D341Med (cell line): Measurements from ENCODE around the gene AKT3.
"Not testable (repeated sequence)": the region's sequence is repeated elsewhere in the genome, so short reads cannot be mapped to it uniquely, and the experiment has no call there.

Experiments used
- DNase-seq: peaks from one replicate; pipeline ENCODE4 v3.0.0; 2012; ENCODE audit warnings: low spot score

The AKT3 gene

GRCh38 chr1:243783714-243784113 lies 66.3 kb downstream of the AKT3 start:
- no peak for DNase-seq

GRCh38 chr1:243772361-243773050 lies 77.5 kb downstream of the AKT3 start:
- not testable (repeated sequence) for DNase-seq

- no peak for DNase-seq
Observed at GRCh38 chr1:243770860-243771259, 79.2 kb downstream of the AKT3 start.

- no peak for DNase-seq
Observed at GRCh38 chr1:243765676-243766075, 84.4 kb downstream of the AKT3 start.

- no peak for DNase-seq
Observed at GRCh38 chr1:243763806-243764205, 86.2 kb downstream of the AKT3 start.

GRCh38 chr1:243758647-243759046 lies 91.4 kb downstream of the AKT3 start:
- no peak for DNase-seq

GRCh38 chr1:243756529-243756928 lies 93.5 kb downstream of the AKT3 start:
- DNase-seq = no peak

- DNase-seq = no peak
Observed at GRCh38 chr1:243754348-243754747, 95.7 kb downstream of the AKT3 start.

- no peak for DNase-seq
Observed at GRCh38 chr1:243751506-243751905, 98.5 kb downstream of the AKT3 start.

GRCh38 chr1:243748706-243749283 lies 101.2 kb downstream of the AKT3 start:
- DNase-seq = peak; percentile 72

GRCh38 chr1:243748227-243748626 lies 101.8 kb downstream of the AKT3 start:
- DNase-seq = no peak

- DNase-seq = no peak
Observed at GRCh38 chr1:243746751-243747150, 103.3 kb downstream of the AKT3 start.

- no peak for DNase-seq
Observed at GRCh38 chr1:243745356-243745755, 104.7 kb downstream of the AKT3 start.

- no peak for DNase-seq
Observed at GRCh38 chr1:243742819-243743218, 107.2 kb downstream of the AKT3 start.

- DNase-seq = no peak
Observed at GRCh38 chr1:243740255-243740999, 109.6 kb downstream of the AKT3 start.

- no peak for DNase-seq
Observed at GRCh38 chr1:243739335-243740003, 110.6 kb downstream of the AKT3 start.

- no peak for DNase-seq
Observed at GRCh38 chr1:243738020-243738419, 112.0 kb downstream of the AKT3 start.

- no peak for DNase-seq
Observed at GRCh38 chr1:243735457-243735856, 114.6 kb downstream of the AKT3 start.

GRCh38 chr1:243734308-243734695 lies 115.7 kb downstream of the AKT3 start:
- DNase-seq = no peak

GRCh38 chr1:243733670-243734307 lies 116.3 kb downstream of the AKT3 start:
- no peak for DNase-seq

- no peak for DNase-seq
Observed at GRCh38 chr1:243732637-243733036, 117.4 kb downstream of the AKT3 start.

GRCh38 chr1:243731974-243732625 lies 117.9 kb downstream of the AKT3 start:
- no peak for DNase-seq
